WI38 (cell line): ENCODE data around the gene ZNF316.
"Not testable (repeated sequence)": the region's sequence is repeated elsewhere in the genome, so short reads cannot be mapped to it uniquely, and the experiment has no call there.

ENCODE experiments used
- H3K4me3 ChIP-seq: 2 replicates; pipeline ENCODE4 v1.5.1; 2011; ENCODE audit warnings: low read depth, mild to moderate bottlenecking, control low read depth, low read length
- CTCF ChIP-seq: IDR thresholded peaks from 2 replicates; pipeline ENCODE4 v1.5.1; 2012; ENCODE audit warnings: low read depth, mild to moderate bottlenecking, control low read depth, low read length

The ZNF316 gene

GRCh38 chr7:6622134-6622710 lies 14.9 kb upstream of the ZNF316 start:
- no peak for TF ChIP-seq CTCF
- H3K4me3 ChIP-seq, result no peak overlapping the region

- TF ChIP-seq CTCF, result no peak
- no peak overlapping the region for H3K4me3 ChIP-seq
Observed at GRCh38 chr7:6623589-6624245, 13.4 kb upstream of the ZNF316 start.

- no peak for TF ChIP-seq CTCF
- no peak overlapping the region for H3K4me3 ChIP-seq
Observed at GRCh38 chr7:6624246-6624611, 12.9 kb upstream of the ZNF316 start.

GRCh38 chr7:6628045-6628444 lies 9.1 kb upstream of the ZNF316 start:
- TF ChIP-seq CTCF, result no peak

GRCh38 chr7:6630007-6630849 lies 6.9 kb upstream of the ZNF316 start:
- H3K4me3 ChIP-seq, result no peak overlapping the region
- TF ChIP-seq CTCF, result no peak

More at GRCh38 chr7:6628045-6628444, 9.1 kb upstream of the ZNF316 start:
- H3K4me3 ChIP-seq, result no peak overlapping the region

- no peak for TF ChIP-seq CTCF
Observed at GRCh38 chr7:6631605-6632004, 5.5 kb upstream of the ZNF316 start.

GRCh38 chr7:6634021-6634420 lies 3.1 kb upstream of the ZNF316 start:
- no peak for TF ChIP-seq CTCF
- no peak overlapping the region for H3K4me3 ChIP-seq

More at GRCh38 chr7:6631605-6632004, 5.5 kb upstream of the ZNF316 start:
- no peak overlapping the region for H3K4me3 ChIP-seq

- not testable (repeated sequence) for H3K4me3 ChIP-seq
Observed at GRCh38 chr7:6634971-6635370, 2.1 kb upstream of the ZNF316 start.
